ENCODE measurements around the gene SUGCT.

DNA sequence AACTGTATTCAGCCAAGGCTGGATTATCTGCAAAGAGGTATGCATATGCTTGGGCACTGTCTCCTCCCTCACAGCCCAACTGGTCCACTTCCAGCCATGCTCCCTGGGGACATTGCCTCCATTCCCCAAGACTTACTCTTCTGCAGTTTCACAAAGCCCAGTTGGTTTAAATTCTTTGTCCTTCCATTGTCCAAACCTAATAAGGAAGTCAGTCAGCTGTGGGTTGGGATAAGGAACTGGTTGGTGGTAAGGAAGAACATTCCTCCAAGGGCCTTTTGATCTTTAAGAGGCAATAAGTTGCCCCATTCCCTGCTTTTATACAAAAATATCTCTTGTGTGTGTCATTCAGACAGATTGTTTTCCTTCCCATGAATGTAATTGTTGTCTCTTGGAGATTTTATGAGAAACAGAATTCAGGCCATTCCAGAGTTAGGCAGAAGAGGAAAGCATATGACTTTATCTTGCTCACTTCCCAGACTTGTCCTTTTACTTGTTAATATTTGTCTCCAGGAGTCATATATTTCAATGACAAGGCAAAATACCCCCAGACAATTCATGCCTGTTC, 673.7 kb downstream of the SUGCT start:
- TF ChIP-seq CTCF (IDR thresholded peaks at IDR 0.05; ENCODE audit: insufficient read depth, low read length) (no peak), SPI1 (IDR thresholded peaks at IDR 0.05; ENCODE audit: borderline replicate concordance, low read depth) (no peak)
